Fibroblast of skin of right quadriceps (primary cell): ENCODE data around the gene SEC16B.

Experiments
- DNase-seq: peaks from one replicate; pipeline ENCODE4 v3.0.0-alpha.2; 2013

The SEC16B gene

GRCh38 chr1:177905686-177906085 lies 64.2 kb downstream of the SEC16B start:
- no peak for DNase-seq

- no peak for DNase-seq
These were observed 67.6 kb downstream of the SEC16B start for GRCh38 chr1:177902266-177902665.

- DNase-seq, result no peak
These were observed 71.7 kb downstream of the SEC16B start for GRCh38 chr1:177897998-177898654.

GRCh38 chr1:177897281-177897997 lies 72.4 kb downstream of the SEC16B start:
- DNase-seq, result no peak
